NCI-H345 treated with DMSO at 0.1 percent for 48 hours (cell line): ENCODE data around the gene TPH1.
A peak's percentile ranks its signal among the peaks of the same experiment; 100 is the strongest.

Experiments used
- DNase-seq: peaks from one replicate; lab custom pipeline; 2025; ENCODE audit not compliant: unreplicated experiment; lab: John Stamatoyannopoulos, UW

Gene TPH1

GRCh38 chr11:18046116-18046777 is at the start of gene TPH1:
Gene TPH1, minus strand, starts transcription at chr11:18046269. Its CDS starts 5,507 bp downstream, at chr11:18040762.
- no peak for DNase-seq

- no peak for DNase-seq
These were observed 47.9 kb upstream of the TPH1 start for GRCh38 chr11:18093959-18094358.

GRCh38 chr11:18091731-18092130 is 45.7 kb upstream of the TPH1 start:
- no peak for DNase-seq

GRCh38 chr11:18088966-18089365 is 42.9 kb upstream of the TPH1 start:
- DNase-seq, result no peak

- DNase-seq, result no peak
These were observed 42.3 kb upstream of the TPH1 start for GRCh38 chr11:18088366-18088765.

- DNase-seq, result peak; percentile 35
These were observed 35.5 kb upstream of the TPH1 start for GRCh38 chr11:18081551-18081950.

GRCh38 chr11:18080451-18080850 is 34.4 kb upstream of the TPH1 start:
- DNase-seq, result no peak

GRCh38 chr11:18078909-18079308 is 32.8 kb upstream of the TPH1 start:
- DNase-seq, result no peak

GRCh38 chr11:18075444-18075843 is 29.4 kb upstream of the TPH1 start:
- DNase-seq, result no peak

GRCh38 chr11:18071098-18071705 is 25.1 kb upstream of the TPH1 start:
- DNase-seq, result no peak

GRCh38 chr11:18067372-18067771 is 21.3 kb upstream of the TPH1 start:
- no peak for DNase-seq

- no peak for DNase-seq
These were observed 20.6 kb upstream of the TPH1 start for GRCh38 chr11:18066626-18067025.

GRCh38 chr11:18065572-18065971 is 19.5 kb upstream of the TPH1 start:
- DNase-seq, result peak; percentile 90

GRCh38 chr11:18064450-18065054 is 18.5 kb upstream of the TPH1 start:
- DNase-seq, result no peak

- DNase-seq, result peak; percentile 92
These were observed 17.9 kb upstream of the TPH1 start for GRCh38 chr11:18063862-18064434.

- no peak for DNase-seq
These were observed 17.1 kb upstream of the TPH1 start for GRCh38 chr11:18063125-18063524.

- no peak for DNase-seq
These were observed 15.3 kb upstream of the TPH1 start for GRCh38 chr11:18061351-18061750.

GRCh38 chr11:18056561-18057181 is 10.6 kb upstream of the TPH1 start:
- DNase-seq, result no peak

GRCh38 chr11:18054511-18055103 is 8.5 kb upstream of the TPH1 start:
- no peak for DNase-seq

GRCh38 chr11:18050848-18051247 is 4.8 kb upstream of the TPH1 start:
- DNase-seq, result no peak

- DNase-seq, result no peak
These were observed 9.6 kb downstream of the TPH1 start for GRCh38 chr11:18036456-18036855.
